H1 (cell line): Measurements from ENCODE around the gene IFT25. TPM values are rescaled to one million over a fixed set of nuclear protein-coding genes. Genes with fewer than 3 reads are reported as not detected.

Experiments used
- BCL11A ChIP-seq, 2 experiments: IDR thresholded peaks; one replicate each; pipeline ENCODE4 v1.6.1; 2011; ENCODE audit warnings: low read depth in 2 of 2, low read length in 2 of 2, mild to moderate bottlenecking in 2 of 2
- BRCA1 ChIP-seq: IDR thresholded peaks from 2 replicates; pipeline ENCODE4 v1.6.1; 2012; ENCODE audit warnings: low read depth, low read length, improper control_type of control experiment
- CBX8 ChIP-seq: fragments of 300-800, 300-1000 bp; sonication (generic); IDR thresholded peaks from 2 replicates; pipeline ENCODE4 v1.7.1; 2016; ENCODE audit warnings: low read depth, low read length, borderline replicate concordance
- CHD1 ChIP-seq: IDR thresholded peaks from 2 replicates; pipeline ENCODE4 v1.6.1; 2012; ENCODE audit warnings: low read depth, low read length, improper control_type of control experiment
- CHD2 ChIP-seq: IDR thresholded peaks from 2 replicates; pipeline ENCODE4 v1.6.1; 2012; ENCODE audit warnings: low read length, improper control_type of control experiment
- EGR1 ChIP-seq: IDR thresholded peaks from 2 replicates; pipeline ENCODE4 v1.6.1; 2011; ENCODE audit warnings: low read depth, low read length, borderline replicate concordance
- EP300 ChIP-seq, 2 experiments: IDR thresholded peaks; 1 replicate in 1 of 2; 2 replicates in 1 of 2; pipeline ENCODE4 v1.6.1; 2011 to 2012; ENCODE audit warnings: low read depth in 2 of 2, low read length in 2 of 2, mild to moderate bottlenecking in 2 of 2, borderline replicate concordance in 1 of 2, inconsistent platforms in 1 of 2, moderate library complexity in 1 of 2
- EZH2 ChIP-seq: fragments of 200-600 bp; sonication (generic); IDR thresholded peaks from 2 replicates; pipeline ENCODE4 v1.7.1; 2012; ENCODE audit warnings: low read depth, mild to moderate bottlenecking, moderate library complexity, low read length, inconsistent platforms; ENCODE audit not compliant: severe bottlenecking
- GABPA ChIP-seq: IDR thresholded peaks from 2 replicates; pipeline ENCODE4 v1.6.1; 2011; ENCODE audit warnings: mild to moderate bottlenecking, low read length, moderate library complexity, borderline replicate concordance; ENCODE audit not compliant: insufficient read depth
- GTF2F1 ChIP-seq: IDR thresholded peaks from 2 replicates; pipeline ENCODE4 v1.6.1; 2012; ENCODE audit warnings: low read depth, low read length, improper control_type of control experiment, borderline replicate concordance
- NRF1 ChIP-seq: IDR thresholded peaks from 2 replicates; pipeline ENCODE4 v1.6.1; 2011; ENCODE audit warnings: mild to moderate bottlenecking, low read depth, low read length, improper control_type of control experiment
- PHF8 ChIP-seq: fragments of 200-600 bp; sonication (generic); conservative IDR thresholded peaks from 2 replicates; pipeline ENCODE4 v1.7.1; 2012; ENCODE audit warnings: low read depth, mild to moderate bottlenecking, inconsistent platforms, low read length, moderate library complexity
- POU5F1 ChIP-seq: IDR thresholded peaks from 2 replicates; pipeline ENCODE4 v1.6.1; 2011; ENCODE audit warnings: low read depth, mild to moderate bottlenecking, low read length, moderate library complexity
- RAD21 ChIP-seq, 2 experiments: IDR thresholded peaks in 1 of 2; conservative IDR thresholded peaks in 1 of 2; 2 replicates each; pipeline ENCODE4 v1.6.1; 2011; ENCODE audit warnings: low read depth in 2 of 2, low read length in 2 of 2, improper control_type of control experiment in 1 of 2, inconsistent platforms in 1 of 2, mild to moderate bottlenecking in 1 of 2, moderate library complexity in 1 of 2
- SIN3A ChIP-seq, 2 experiments: IDR thresholded peaks in 1 of 2; conservative IDR thresholded peaks in 1 of 2; 2 replicates each; pipeline ENCODE4 v1.6.1; 2011 to 2012; ENCODE audit warnings: low read length in 2 of 2, improper control_type of control experiment in 1 of 2, low read depth in 1 of 2, mild to moderate bottlenecking in 1 of 2
- SIRT6 ChIP-seq: IDR thresholded peaks from one replicate; pipeline ENCODE4 v1.7.1; 2012; ENCODE audit warnings: low read length, inconsistent platforms
- SP4 ChIP-seq: IDR thresholded peaks from 2 replicates; pipeline ENCODE4 v1.6.1; 2012; ENCODE audit warnings: low read length, inconsistent platforms
- SUZ12 ChIP-seq: fragments of 200-600 bp; sonication (generic); IDR thresholded peaks from 2 replicates; pipeline ENCODE4 v1.6.1; 2012; ENCODE audit warnings: mild to moderate bottlenecking, inconsistent platforms, low read length, moderate library complexity, mixed read lengths
- TAF7 ChIP-seq: optimal IDR thresholded peaks from 2 replicates; pipeline ENCODE3; 2011; ENCODE audit warnings: low read depth, mild to moderate bottlenecking, inconsistent platforms, low read length, moderate library complexity, borderline replicate concordance
- TCF12 ChIP-seq: IDR thresholded peaks from 2 replicates; pipeline ENCODE4 v1.6.1; 2011; ENCODE audit warnings: low read depth, mild to moderate bottlenecking, low read length
- ZNF274 ChIP-seq: IDR thresholded peaks from 2 replicates; pipeline ENCODE4 v1.7.0; 2012; ENCODE audit warnings: low read length, borderline replicate concordance; ENCODE audit errors: extremely low read depth
- polyA plus RNA-seq, 7 experiments: library from polyadenylated mRNA; depleted of rRNA in 3 of 7; stranded (reverse) in 5 of 7; unstranded in 2 of 7; fragments of >200 nt in 5 of 7; fragments of 200-250 nt in 2 of 7; gene quantifications; 1 replicate in 5 of 7; 2 replicates in 1 of 7; 4 replicates in 1 of 7; pipeline versions ENCODE4 v1.2.1 to v1.2.3, GENCODE V29; 2011 to 2013; ENCODE audit warnings: missing spikeins in 2 of 7, mixed read lengths in 2 of 7
- total RNA-seq: library from RNA; stranded (reverse); fragmentation: NEBNext Ultra II Directional; extraction: Animal tissue kit (Norgen Biotek cat#: 25700); gene quantifications from 2 replicates; pipeline ENCODE4 v1.2.1, GENCODE V29; 2021
- TF ChIP-seq, protein P1 (sequence below): IDR thresholded peaks from 2 replicates; pipeline ENCODE4 v1.6.1; 2011; ENCODE audit warnings: low read length, improper control_type of control experiment

The IFT25 gene
- total and polyA plus RNA-seq, 2 of the 8 experiments (the other 6 are each of a cell fraction or from before 2014, with no cell fraction given): 15.0 to 36.3 TPM

DNA sequence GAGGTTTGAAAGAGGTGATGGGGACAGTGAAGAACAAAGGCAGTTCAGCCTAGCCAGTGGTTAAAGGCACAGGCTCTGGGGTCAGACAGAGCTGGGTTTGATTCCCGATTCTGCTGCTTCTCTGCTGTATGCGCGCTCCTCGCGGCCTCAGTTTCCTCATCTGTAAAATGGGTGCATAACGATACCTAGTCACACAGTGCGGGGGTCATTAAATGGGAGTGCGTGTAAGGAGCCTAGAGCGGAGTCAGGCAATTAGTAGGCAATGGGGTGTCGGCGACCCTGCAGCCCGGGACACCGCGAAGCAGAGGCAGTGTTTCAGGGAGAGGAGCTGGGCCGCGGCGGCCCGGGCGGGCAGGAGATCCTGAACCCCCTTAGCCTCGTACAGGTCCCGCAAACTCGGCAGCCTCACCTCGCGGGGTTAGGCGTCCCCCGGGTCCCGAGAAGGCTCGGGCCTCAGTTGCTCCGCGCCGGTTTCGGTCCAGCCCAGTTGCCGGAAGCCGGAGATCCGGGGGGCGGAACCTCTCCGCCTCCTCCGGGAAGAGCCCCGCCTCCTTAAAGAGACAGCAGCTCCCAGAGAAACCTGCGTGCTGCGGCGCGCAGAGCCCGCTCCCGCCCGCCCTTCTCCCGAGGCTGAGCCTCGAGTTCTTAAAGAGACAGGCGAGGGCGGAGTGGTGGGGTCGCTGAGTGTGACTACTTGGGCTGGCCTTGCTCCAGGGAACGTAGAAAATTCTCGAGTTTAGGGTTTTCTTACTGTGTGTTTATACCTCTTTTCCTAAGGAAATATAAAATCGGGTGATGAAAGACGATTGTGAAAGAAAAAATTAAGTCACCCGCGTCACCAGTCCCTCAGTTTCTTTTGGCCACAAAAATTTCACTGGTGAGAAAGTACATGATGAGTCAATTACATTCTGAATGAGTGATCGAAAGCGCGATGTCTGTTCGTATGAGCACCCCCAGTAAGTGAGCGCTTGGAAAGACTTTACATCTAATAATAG, 55.9 kb downstream of the IFT25 start, which contains the start of gene YIPF1 (continued):
- TF ChIP-seq CBX8: no peak
- peak; percentile 61; the same call in 1 of the 2 replicates for TF ChIP-seq SP4
- TF ChIP-seq, protein P1, sequence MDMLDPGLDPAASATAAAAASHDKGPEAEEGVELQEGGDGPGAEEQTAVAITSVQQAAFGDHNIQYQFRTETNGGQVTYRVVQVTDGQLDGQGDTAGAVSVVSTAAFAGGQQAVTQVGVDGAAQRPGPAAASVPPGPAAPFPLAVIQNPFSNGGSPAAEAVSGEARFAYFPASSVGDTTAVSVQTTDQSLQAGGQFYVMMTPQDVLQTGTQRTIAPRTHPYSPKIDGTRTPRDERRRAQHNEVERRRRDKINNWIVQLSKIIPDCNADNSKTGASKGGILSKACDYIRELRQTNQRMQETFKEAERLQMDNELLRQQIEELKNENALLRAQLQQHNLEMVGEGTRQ: no peak
- TF ChIP-seq GABPA: no peak
- no peak for TF ChIP-seq SUZ12
- TF ChIP-seq TCF12: no peak
- TF ChIP-seq PHF8: peak; percentile 72
- TF ChIP-seq CHD1: no peak
- no peak for TF ChIP-seq SIRT6
- no peak for TF ChIP-seq ZNF274
- TF ChIP-seq POU5F1: no peak
- TF ChIP-seq BCL11A (IDR thresholded peaks at IDR 0.05; ENCODE audit: low read depth in 2 of 2, low read length in 2 of 2): no peak
- no peak for TF ChIP-seq EP300 (IDR thresholded peaks at IDR 0.05; ENCODE audit: borderline replicate concordance in 1 of 2, low read depth in 2 of 2, low read length in 2 of 2)
- no peak for TF ChIP-seq GTF2F1
- no peak for TF ChIP-seq CHD2
- TF ChIP-seq RAD21 (IDR thresholded peaks at IDR 0.05 in 1 of 2, conservative IDR thresholded peaks at IDR 0.05 in 1 of 2; ENCODE audit: low read depth in 2 of 2, low read length in 2 of 2): no peak
- peak in 1 of 2 experiments; percentile 60; a peak in 1 of 4 replicates for TF ChIP-seq SIN3A (conservative IDR thresholded peaks at IDR 0.05 in 1 of 2, IDR thresholded peaks at IDR 0.05 in 1 of 2; ENCODE audit: low read depth in 1 of 2, low read length in 2 of 2)
- no peak for TF ChIP-seq EZH2
- TF ChIP-seq EGR1: no peak
- TF ChIP-seq TAF7: no peak
- no peak for TF ChIP-seq BRCA1
- TF ChIP-seq NRF1: no peak
